WTC11 (cell line): ENCODE results near the gene ADAMTS12.

Source experiments
- CBFB ChIP-seq: sonication (generic); formaldehyde crosslinking; IDR thresholded peaks from 2 replicates; pipeline ENCODE4 v1.8.1; 2022; ENCODE audit warnings: mild to moderate bottlenecking, low read depth, missing genetic modification reagents
- CTCF ChIP-seq: fragments of 200-600 bp; IDR thresholded peaks from 2 replicates; pipeline ENCODE4 v1.8.0; 2022; ENCODE audit warnings: antibody characterized with exemption

- TF ChIP-seq CTCF, result no peak
- TF ChIP-seq CBFB, result no peak
These were observed 416.1 kb downstream of the ADAMTS12 start for GRCh38 chr5:33475706-33476105.
